Naive thymus-derived CD4-positive, alpha-beta T cell (primary cell): ENCODE measurements around the gene MCM3AP. TPM values are rescaled to one million over a fixed set of nuclear protein-coding genes. Genes with fewer than 3 reads are reported as not detected.
A peak's percentile ranks its signal among the peaks of the same experiment; 100 is the strongest.
"Not testable (repeated sequence)": the region's sequence is repeated elsewhere in the genome, so short reads cannot be mapped to it uniquely, and the experiment has no call there.

Experiments used
- ATAC-seq: fragments of 150-1000 bp; cut with Tn5 transposase; 2 replicates; pipeline ENCODE4 v1.10.0; 2021; ENCODE audit warnings: mild to moderate bottlenecking, moderate library complexity
- CTCF ChIA-PET: fragments of 350-600 bp; sonication (Branson Sonifier 250); formaldehyde crosslinking; loops from one replicate; lab custom pipeline; 2021; ENCODE audit warnings: antibody characterized with exemption; lab: Charles Lee
- POLR2A ChIA-PET: fragments of 350-600 bp; sonication (Branson Sonifier 250); formaldehyde crosslinking; loops from one replicate; lab custom pipeline; 2021; ENCODE audit warnings: antibody characterized with exemption, inconsistent platforms; lab: Charles Lee
- DNase-seq, 9 donors: peaks; one replicate each; pipeline versions ENCODE4 v3.0.0 to v3.0.0-alpha.2; 2020 to 2022; ENCODE audit warnings: mixed read lengths in 1 of 9
- H3K27ac ChIP-seq: one replicate; pipeline ENCODE4 v1.7.0; 2013; ENCODE audit warnings: mild to moderate bottlenecking, low read depth, low read length, moderate library complexity
- H3K27me3 ChIP-seq, 2 donors: one replicate each; pipeline ENCODE4 v1.7.0; 2013; ENCODE audit warnings: low read length in 2 of 2, mild to moderate bottlenecking in 2 of 2, moderate library complexity in 2 of 2; ENCODE audit not compliant: control insufficient read depth in 2 of 2, insufficient read depth in 2 of 2
- H3K36me3 ChIP-seq, 3 experiments: 1 replicate in 2 of 3; 2 replicates in 1 of 3; pipeline ENCODE4 v1.7.0; 2013; ENCODE audit warnings: low read length in 3 of 3, mild to moderate bottlenecking in 3 of 3, moderate library complexity in 1 of 3; ENCODE audit not compliant: insufficient read depth in 3 of 3, control insufficient read depth in 2 of 3
- H3K4me1 ChIP-seq, 2 donors: one replicate each; pipeline ENCODE4 v1.7.0; 2013; ENCODE audit warnings: low read length in 2 of 2, mild to moderate bottlenecking in 2 of 2, moderate library complexity in 1 of 2; ENCODE audit not compliant: control insufficient read depth in 2 of 2, insufficient read depth in 2 of 2
- H3K4me3 ChIP-seq: 2 replicates; pipeline ENCODE4 v1.7.0; 2013; ENCODE audit warnings: mild to moderate bottlenecking, low read length
- H3K9me3 ChIP-seq, 3 experiments: 1 replicate in 2 of 3; 2 replicates in 1 of 3; pipeline ENCODE4 v1.7.0; 2013; ENCODE audit warnings: low read length in 3 of 3; ENCODE audit not compliant: control insufficient read depth in 2 of 3
- H3K27ac Mint-ChIP-seq, 9 donors: one replicate each; pipeline ENCODE4 v1.8.0; 2020 to 2022; ENCODE audit warnings: mixed read lengths in 9 of 9, mild to moderate bottlenecking in 8 of 9, moderate library complexity in 5 of 9, inconsistent platforms in 2 of 9
- H3K27me3 Mint-ChIP-seq, 5 donors: one replicate each; pipeline ENCODE4 v1.8.0; 2021 to 2022; ENCODE audit warnings: mixed read lengths in 5 of 5, mild to moderate bottlenecking in 1 of 5
- H3K36me3 Mint-ChIP-seq, 5 donors: one replicate each; pipeline ENCODE4 v1.8.0; 2020 to 2022; ENCODE audit warnings: mixed read lengths in 5 of 5, mild to moderate bottlenecking in 3 of 5, inconsistent platforms in 1 of 5
- H3K4me1 Mint-ChIP-seq, 7 donors: one replicate each; pipeline ENCODE4 v1.8.0; 2020 to 2022; ENCODE audit warnings: mixed read lengths in 7 of 7, mild to moderate bottlenecking in 3 of 7, inconsistent platforms in 1 of 7
- H3K4me3 Mint-ChIP-seq, 10 donors: one replicate each; pipeline ENCODE4 v1.8.0; 2020 to 2022; ENCODE audit warnings: mild to moderate bottlenecking in 10 of 10, mixed read lengths in 10 of 10, moderate library complexity in 6 of 10, inconsistent platforms in 2 of 10
- H3K9me3 Mint-ChIP-seq, 11 donors: one replicate each; pipeline ENCODE4 v1.8.0; 2020 to 2022; ENCODE audit warnings: mixed read lengths in 11 of 11, mild to moderate bottlenecking in 4 of 11, inconsistent platforms in 1 of 11, moderate library complexity in 1 of 11
- intact Hi-C, 2 donors: fragments of 100-400 bp; cut with micrococcal nuclease; formaldehyde crosslinking; loops; one replicate each; pipeline ENCODE4 v1.15.1; 2023
- polyA plus RNA-seq, 2 donors: library from polyadenylated mRNA; unstranded; fragments of 300-500 nt; fragmentation: Illumina TruSeq; gene quantifications; one replicate each; pipeline ENCODE4 v1.2.3, GENCODE V29; 2021
- total RNA-seq, 6 experiments: library from RNA in 5 of 6; stranded (reverse) in 5 of 6; gene quantifications; 1 replicate in 5 of 6; 2 replicates in 1 of 6; pipeline ENCODE4 v1.2.3 and lab custom pipeline; 2021 to 2026

MCM3AP gene
- total and polyA plus RNA-seq, 7 experiments from 2014 or later: 37.3 to 175 (median 124) TPM

GRCh38 chr21:46314441-46315020 lies 29.1 kb upstream of the MCM3AP start:
- no peak overlapping the region for H3K27ac ChIP-seq
- ATAC-seq: no peak
- peaks cover 0 to 3% (median 0%) of the 10 kb centered on the region in 11 donors for H3K9me3 Mint-ChIP-seq
- intact Hi-C loops: no loop called here
- no peak overlapping the region for H3K4me3 Mint-ChIP-seq
- no peaks in the 10 kb centered on the region for H3K27me3 ChIP-seq
- no peak overlapping the region for H3K4me3 ChIP-seq
- no peaks in the 10 kb centered on the region for H3K9me3 ChIP-seq
- H3K36me3 Mint-ChIP-seq: peaks cover 0 to 16% (median 0%) of the 10 kb centered on the region in 5 donors
- H3K27me3 Mint-ChIP-seq: no peaks in the 10 kb centered on the region
- H3K4me1 Mint-ChIP-seq: no peaks in the 10 kb centered on the region
- POLR2A ChIA-PET: no interaction called here
- H3K27ac Mint-ChIP-seq: no peak overlapping the region
- no peak for DNase-seq
- no peaks in the 10 kb centered on the region for H3K4me1 ChIP-seq
- CTCF ChIA-PET: no interaction called here
- no peaks in the 10 kb centered on the region for H3K36me3 ChIP-seq

GRCh38 chr21:46312949-46313348 lies 27.5 kb upstream of the MCM3AP start:
- Histone ChIP-seq H3K9me3 (no peaks in the 10 kb centered on the region), H3K36me3 (no peaks in the 10 kb centered on the region), H3K27ac (no peak overlapping the region), H3K27me3 (no peaks in the 10 kb centered on the region), H3K4me3 (no peak overlapping the region), H3K4me1 (no peaks in the 10 kb centered on the region)
- intact Hi-C loops: no loop called here
- no peak for DNase-seq
- ChIA-PET CTCF (interaction anchor here (1.3 kb wide), 1 partner anchor 22 kb away, joined by 3 read pairs; no protein-coding TSS in a partner anchor), POLR2A (no interaction called here)
- Mint-ChIP-seq H3K36me3 (peaks cover 0 to 21% (median 0%) of the 10 kb centered on the region in 5 donors), H3K4me1 (no peaks in the 10 kb centered on the region), H3K27ac (no peak overlapping the region), H3K4me3 (no peak overlapping the region), H3K9me3 (peaks cover 0 to 3% (median 0%) of the 10 kb centered on the region in 11 donors), H3K27me3 (no peaks in the 10 kb centered on the region)
- no peak for ATAC-seq

DNA sequence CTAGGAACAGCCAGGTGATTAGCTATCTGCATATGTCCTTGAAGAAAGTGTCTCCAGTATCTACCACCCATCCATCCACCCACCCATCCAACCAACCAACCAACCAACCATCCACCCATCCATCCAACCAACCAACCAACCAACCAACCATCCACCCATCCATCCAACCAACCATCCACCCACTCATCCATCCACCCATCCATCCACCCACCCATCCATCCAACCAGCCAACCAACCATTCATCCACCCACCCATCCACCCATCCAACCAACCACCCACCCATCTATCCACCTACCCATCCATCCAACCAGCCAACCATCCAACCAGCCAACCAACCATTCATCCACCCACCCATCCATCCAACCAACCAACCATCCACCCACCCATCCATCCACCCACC lies 26.2 kb upstream of the MCM3AP start:
- H3K36me3 Mint-ChIP-seq: peaks cover 0 to 27% (median 5%) of the 10 kb centered on the region in 5 donors
- H3K4me3 Mint-ChIP-seq: no peak overlapping the region
- no peaks in the 10 kb centered on the region for H3K9me3 ChIP-seq
- intact Hi-C loops: no loop called here
- peaks cover 0 to 6% (median 0%) of the 10 kb centered on the region in 7 donors for H3K4me1 Mint-ChIP-seq
- peaks cover 0 to 3% (median 0%) of the 10 kb centered on the region in 11 donors for H3K9me3 Mint-ChIP-seq
- no peaks in the 10 kb centered on the region for H3K36me3 ChIP-seq
- ChIA-PET CTCF (no interaction called here), POLR2A (interaction anchor here (1.0 kb wide), 1 partner anchor 51 kb away, joined by 5 read pairs; no protein-coding TSS in a partner anchor)
- H3K27me3 ChIP-seq: no peaks in the 10 kb centered on the region
- H3K4me1 ChIP-seq: no peaks in the 10 kb centered on the region
- no peak overlapping the region for H3K4me3 ChIP-seq
- H3K27ac ChIP-seq: no peak overlapping the region
- DNase-seq (no peak), ATAC-seq (no peak)
- no peaks in the 10 kb centered on the region for H3K27me3 Mint-ChIP-seq
- H3K27ac Mint-ChIP-seq: peak overlapping the region in 1 of 9 donors; percentile 38

DNA sequence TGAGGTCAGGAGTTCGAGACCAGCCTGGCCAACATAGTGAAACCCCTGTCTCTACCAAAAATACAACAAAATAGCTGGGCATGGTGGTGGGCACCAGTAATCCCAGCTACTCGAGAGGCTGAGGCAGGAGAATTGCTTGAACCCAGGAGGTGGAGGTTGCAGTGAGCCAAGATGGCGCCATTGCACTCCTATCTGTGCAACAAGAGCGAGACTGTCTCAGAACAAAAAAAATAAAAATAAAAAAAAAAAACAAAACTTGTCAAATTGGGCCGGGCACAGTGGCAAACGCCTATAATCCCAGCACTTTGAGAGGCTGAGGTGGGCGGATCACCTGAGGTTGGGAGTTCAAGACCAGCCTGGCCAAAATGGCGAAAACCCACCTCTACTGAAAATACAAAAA lies 24.8 kb upstream of the MCM3AP start:
- not testable (repeated sequence) for H3K27me3 Mint-ChIP-seq, H3K9me3 Mint-ChIP-seq

DNA sequence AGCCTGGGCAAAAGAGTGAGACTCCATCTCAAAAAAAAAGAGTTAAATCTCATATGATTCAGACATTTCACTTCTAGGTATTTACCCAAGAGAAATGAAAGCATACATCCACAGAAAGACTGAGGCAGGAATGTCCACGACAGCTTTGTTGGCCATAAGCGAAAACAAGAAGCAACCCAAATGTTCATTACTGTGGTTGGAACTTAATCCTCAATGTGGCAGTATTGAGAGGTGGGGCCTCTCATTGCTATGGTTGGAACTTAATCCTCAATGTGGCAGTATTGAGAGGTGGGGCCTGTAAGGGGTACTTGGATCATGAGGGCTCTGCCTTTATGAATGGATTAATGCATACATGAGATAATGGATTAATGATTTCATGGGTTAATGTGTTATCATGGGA lies 23.0 kb upstream of the MCM3AP start:
- ChIA-PET POLR2A (no interaction called here), CTCF (no interaction called here)
- Mint-ChIP-seq H3K27ac (no peak overlapping the region), H3K36me3 (peaks cover 0 to 35% (median 14%) of the 10 kb centered on the region in 5 donors), H3K27me3 (no peaks in the 10 kb centered on the region), H3K9me3 (peaks cover 0 to 3% (median 0%) of the 10 kb centered on the region in 11 donors), H3K4me1 (peaks cover 0 to 6% (median 0%) of the 10 kb centered on the region in 7 donors), H3K4me3 (no peak overlapping the region)
- ATAC-seq (no peak), DNase-seq (no peak)
- H3K36me3 ChIP-seq: no peaks in the 10 kb centered on the region
- no peaks in the 10 kb centered on the region for H3K9me3 ChIP-seq
- intact Hi-C loops: no loop called here
- H3K27me3 ChIP-seq: no peaks in the 10 kb centered on the region
- no peak overlapping the region for H3K4me3 ChIP-seq
- no peak overlapping the region for H3K27ac ChIP-seq
- H3K4me1 ChIP-seq: no peaks in the 10 kb centered on the region

More for the DNA sequence above, 24.8 kb upstream of the MCM3AP start:
- ATAC-seq, POLR2A ChIA-PET, H3K4me1 ChIP-seq, H3K36me3 ChIP-seq, H3K9me3 ChIP-seq, intact Hi-C loops, DNase-seq, H3K27ac Mint-ChIP-seq, H3K4me3 ChIP-seq, H3K4me3 Mint-ChIP-seq, H3K4me1 Mint-ChIP-seq, CTCF ChIA-PET, H3K27me3 ChIP-seq, H3K27ac ChIP-seq: not testable (repeated sequence)
- H3K36me3 Mint-ChIP-seq: peaks cover 0 to 28% (median 5%) of the 10 kb centered on the region in 5 donors

GRCh38 chr21:46307625-46308024 lies 22.2 kb upstream of the MCM3AP start:
- Histone ChIP-seq H3K27me3 (no peaks in the 10 kb centered on the region), H3K9me3 (no peaks in the 10 kb centered on the region), H3K27ac (no peak overlapping the region), H3K36me3 (no peaks in the 10 kb centered on the region), H3K4me1 (no peaks in the 10 kb centered on the region), H3K4me3 (no peak overlapping the region)
- peaks cover 0 to 6% (median 0%) of the 10 kb centered on the region in 7 donors for H3K4me1 Mint-ChIP-seq
- ChIA-PET POLR2A (no interaction called here), CTCF (no interaction called here)
- DNase-seq (no peak), ATAC-seq (peak; percentile 82)
- H3K9me3 Mint-ChIP-seq: peaks cover 0 to 3% (median 0%) of the 10 kb centered on the region in 11 donors
- H3K27me3 Mint-ChIP-seq: no peaks in the 10 kb centered on the region
- peaks cover 0 to 36% (median 14%) of the 10 kb centered on the region in 5 donors for H3K36me3 Mint-ChIP-seq
- H3K27ac Mint-ChIP-seq: no peak overlapping the region
- intact Hi-C loops: no loop called here
- H3K4me3 Mint-ChIP-seq: no peak overlapping the region

DNA sequence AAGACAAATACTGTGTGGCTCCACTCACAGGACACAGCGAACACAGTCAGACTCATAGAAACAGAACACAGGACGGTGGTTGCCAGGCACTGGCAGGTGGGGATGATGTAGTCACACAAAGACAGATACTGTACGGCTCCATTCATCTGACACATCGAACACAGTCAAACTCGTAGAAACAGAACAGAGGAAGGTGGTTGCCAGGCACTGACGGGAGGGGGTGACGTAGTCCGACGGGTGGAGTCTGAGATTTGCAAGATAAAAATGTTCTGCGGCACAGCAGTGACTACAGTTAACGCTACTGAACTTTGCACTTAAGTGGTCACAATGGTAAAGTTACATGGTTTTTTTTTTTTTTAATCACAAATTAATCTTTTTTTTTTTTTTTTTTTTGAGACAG lies 19.5 kb upstream of the MCM3AP start:
- Histone ChIP-seq H3K27ac (no peak overlapping the region), H3K9me3 (no peaks in the 10 kb centered on the region), H3K4me1 (no peaks in the 10 kb centered on the region), H3K27me3 (no peaks in the 10 kb centered on the region), H3K4me3 (no peak overlapping the region), H3K36me3 (peaks cover 0 to 5% (median 0%) of the 10 kb centered on the region in 3 experiments)
- intact Hi-C loops: no loop called here
- peak; percentile 70 for ATAC-seq
- Mint-ChIP-seq H3K4me3 (no peak overlapping the region), H3K27ac (peak overlapping the region in 1 of 9 donors; percentile 1), H3K36me3 (peaks cover 0 to 27% (median 13%) of the 10 kb centered on the region in 5 donors), H3K4me1 (peaks cover 0 to 6% (median 0%) of the 10 kb centered on the region in 7 donors), H3K9me3 (peaks cover 0 to 1% (median 0%) of the 10 kb centered on the region in 11 donors), H3K27me3 (no peaks in the 10 kb centered on the region)
- DNase-seq: no peak
- POLR2A ChIA-PET: no interaction called here
- CTCF ChIA-PET: no interaction called here
